ENCODE measurements around the gene TSC22D4. TPM values are rescaled to one million over a fixed set of nuclear protein-coding genes. Genes with fewer than 3 reads are reported as not detected.

The TSC22D4 gene
- total RNA-seq, 1 donor from 2014 or later = 53.4 TPM

GRCh38 chr7:100486111-100486636 lies 7.2 kb upstream of the TSC22D4 start:
- TF ChIP-seq EZH2 (IDR thresholded peaks at IDR 0.05; ENCODE audit: insufficient read depth, low read length) = no peak
- Histone ChIP-seq H3K4me1 (ENCODE audit: insufficient read depth, low read length) (peaks cover 7% of the 10 kb centered on the region), H3K9me3 (ENCODE audit: insufficient read depth, low read depth, low read length) (no peaks in the 10 kb centered on the region), H3K79me2 (ENCODE audit: insufficient read depth, low read length) (no peaks in the 10 kb centered on the region), H3K9ac (ENCODE audit: low read length) (no peak overlapping the region), H3K27me3 (ENCODE audit: insufficient read depth, low read length) (no peaks in the 10 kb centered on the region), H2AFZ (ENCODE audit: low read depth, low read length) (no peak overlapping the region), H3K4me2 (ENCODE audit: low read length) (no peak overlapping the region), H4K20me1 (ENCODE audit: insufficient read depth, low read length) (no peaks in the 10 kb centered on the region), H3K36me3 (ENCODE audit: insufficient read depth, low read length) (no peaks in the 10 kb centered on the region), H3K4me3 (ENCODE audit: insufficient read depth, low read depth, low read length) (no peak overlapping the region), H3K27ac (ENCODE audit: low read depth, low read length) (no peak overlapping the region)
- Mint-ChIP-seq H3K4me1 (ENCODE audit: low read depth, unreplicated experiment) (peaks cover 8% of the 10 kb centered on the region), H3K9me3 (ENCODE audit: unreplicated experiment) (no peaks in the 10 kb centered on the region), H3K27me3 (ENCODE audit: low read depth, unreplicated experiment) (no peaks in the 10 kb centered on the region), H3K4me3 (ENCODE audit: unreplicated experiment) (no peak overlapping the region), H3K27ac (ENCODE audit: unreplicated experiment) (peak overlapping the region; percentile 87), H3K36me3 (ENCODE audit: low read depth, unreplicated experiment) (peaks cover 3% of the 10 kb centered on the region)
- FAIRE-seq = no peak
- no peak for DNase-seq (ENCODE audit: low read depth)

- no peak overlapping the region for H2AFZ ChIP-seq (ENCODE audit: low read depth, low read length)
- H3K27me3 ChIP-seq (ENCODE audit: insufficient read depth, low read length) = no peaks in the 10 kb centered on the region
- no peak for TF ChIP-seq CTCF (IDR thresholded peaks at IDR 0.05; ENCODE audit: insufficient read depth, low read depth, low read length)
- no peak for TF ChIP-seq EZH2 (IDR thresholded peaks at IDR 0.05; ENCODE audit: insufficient read depth, low read length)
- no peak overlapping the region for H3K27ac Mint-ChIP-seq (ENCODE audit: unreplicated experiment)
- H3K9me3 ChIP-seq (ENCODE audit: insufficient read depth, low read depth, low read length) = no peaks in the 10 kb centered on the region
- FAIRE-seq = no peak
- H3K4me1 Mint-ChIP-seq (ENCODE audit: low read depth, unreplicated experiment) = peaks cover 8% of the 10 kb centered on the region
- H3K4me1 ChIP-seq (ENCODE audit: insufficient read depth, low read length) = peaks cover 7% of the 10 kb centered on the region
- H4K20me1 ChIP-seq (ENCODE audit: insufficient read depth, low read length) = no peaks in the 10 kb centered on the region
- no peak for DNase-seq (ENCODE audit: low read depth)
- no peak overlapping the region for H3K27ac ChIP-seq (ENCODE audit: low read depth, low read length)
- no peaks in the 10 kb centered on the region for H3K27me3 Mint-ChIP-seq (ENCODE audit: low read depth, unreplicated experiment)
- no peak overlapping the region for H3K4me2 ChIP-seq (ENCODE audit: low read length)
- H3K4me3 ChIP-seq (ENCODE audit: insufficient read depth, low read depth, low read length) = no peak overlapping the region
- H3K79me2 ChIP-seq (ENCODE audit: insufficient read depth, low read length) = no peaks in the 10 kb centered on the region
- no peak overlapping the region for H3K9ac ChIP-seq (ENCODE audit: low read length)
- no peaks in the 10 kb centered on the region for H3K9me3 Mint-ChIP-seq (ENCODE audit: unreplicated experiment)
- no peak overlapping the region for H3K4me3 Mint-ChIP-seq (ENCODE audit: unreplicated experiment)
- no peaks in the 10 kb centered on the region for H3K36me3 ChIP-seq (ENCODE audit: insufficient read depth, low read length)
- peaks cover 2% of the 10 kb centered on the region for H3K36me3 Mint-ChIP-seq (ENCODE audit: low read depth, unreplicated experiment)
Observed at GRCh38 chr7:100485471-100485876, 6.5 kb upstream of the TSC22D4 start.

GRCh38 chr7:100484673-100485045 lies 5.6 kb upstream of the TSC22D4 start:
- Histone ChIP-seq H3K27me3 (ENCODE audit: insufficient read depth, low read length) (no peaks in the 10 kb centered on the region), H3K79me2 (ENCODE audit: insufficient read depth, low read length) (no peaks in the 10 kb centered on the region), H3K9ac (ENCODE audit: low read length) (no peak overlapping the region), H3K4me2 (ENCODE audit: low read length) (peak overlapping the region; percentile 87), H3K9me3 (ENCODE audit: insufficient read depth, low read depth, low read length) (no peaks in the 10 kb centered on the region), H3K4me1 (ENCODE audit: insufficient read depth, low read length) (peaks cover 7% of the 10 kb centered on the region), H3K27ac (ENCODE audit: low read depth, low read length) (no peak overlapping the region), H2AFZ (ENCODE audit: low read depth, low read length) (no peak overlapping the region), H3K4me3 (ENCODE audit: insufficient read depth, low read depth, low read length) (no peak overlapping the region), H4K20me1 (ENCODE audit: insufficient read depth, low read length) (no peaks in the 10 kb centered on the region), H3K36me3 (ENCODE audit: insufficient read depth, low read length) (no peaks in the 10 kb centered on the region)
- DNase-seq (ENCODE audit: low read depth) (no peak), FAIRE-seq (no peak)
- Mint-ChIP-seq H3K27me3 (ENCODE audit: low read depth, unreplicated experiment) (no peaks in the 10 kb centered on the region), H3K27ac (ENCODE audit: unreplicated experiment) (peak overlapping the region; percentile 14), H3K4me1 (ENCODE audit: low read depth, unreplicated experiment) (peaks cover 8% of the 10 kb centered on the region), H3K4me3 (ENCODE audit: unreplicated experiment) (peak overlapping the region; percentile 66), H3K36me3 (ENCODE audit: low read depth, unreplicated experiment) (peaks cover 2% of the 10 kb centered on the region), H3K9me3 (ENCODE audit: unreplicated experiment) (no peaks in the 10 kb centered on the region)
- no peak for TF ChIP-seq CTCF (IDR thresholded peaks at IDR 0.05; ENCODE audit: insufficient read depth, low read depth, low read length)
- no peak for TF ChIP-seq EZH2 (IDR thresholded peaks at IDR 0.05; ENCODE audit: insufficient read depth, low read length)
